CD4-positive, alpha-beta T cell treated with Interleukin-17A for 1 hour (primary cell): Measurements from ENCODE around the gene NTRK1.
A peak's percentile ranks its signal among the peaks of the same experiment; 100 is the strongest.

ENCODE experiments used
- DNase-seq: peaks from one replicate; pipeline ENCODE4 v3.0.0-alpha.2; 2020

Gene NTRK1

GRCh38 chr1:156858959-156859522 lies 1.6 kb upstream of the NTRK1 start, which contains the start of gene INSRR:
TSS of gene INSRR (minus strand) at chr1:156859117. CDS start at chr1:156858621, 496 bp downstream.
- DNase-seq, result no peak

GRCh38 chr1:156859523-156860112 lies 1.0 kb upstream of the NTRK1 start:
- DNase-seq, result peak; percentile 8

GRCh38 chr1:156860113-156860627 lies 495 bp upstream of the NTRK1 start:
- peak; percentile 61 for DNase-seq

GRCh38 chr1:156862584-156862983 lies 1.9 kb downstream of the NTRK1 start:
- DNase-seq, result no peak

GRCh38 chr1:156862997-156863599 lies 2.4 kb downstream of the NTRK1 start:
- DNase-seq, result no peak

GRCh38 chr1:156863631-156864030 lies 3.0 kb downstream of the NTRK1 start:
- no peak for DNase-seq

GRCh38 chr1:156864796-156865195 lies 4.1 kb downstream of the NTRK1 start:
- no peak for DNase-seq

- DNase-seq, result no peak
Measured at GRCh38 chr1:156865258-156865657, 4.6 kb downstream of the NTRK1 start.

- DNase-seq, result no peak
Measured at GRCh38 chr1:156865865-156866248, 5.2 kb downstream of the NTRK1 start.

GRCh38 chr1:156866249-156866909 lies 5.7 kb downstream of the NTRK1 start:
- no peak for DNase-seq

- no peak for DNase-seq
Measured at GRCh38 chr1:156868341-156868740, 7.7 kb downstream of the NTRK1 start.

- no peak for DNase-seq
Measured at GRCh38 chr1:156869455-156869854, 8.8 kb downstream of the NTRK1 start.

GRCh38 chr1:156873659-156874058 lies 13.0 kb downstream of the NTRK1 start:
- no peak for DNase-seq

GRCh38 chr1:156874142-156874541 lies 13.5 kb downstream of the NTRK1 start:
- no peak for DNase-seq

- no peak for DNase-seq
Measured at GRCh38 chr1:156874572-156875340, 14.1 kb downstream of the NTRK1 start.

- DNase-seq, result no peak
Measured at GRCh38 chr1:156875341-156875615, 14.6 kb downstream of the NTRK1 start.

GRCh38 chr1:156876281-156876680 lies 15.6 kb downstream of the NTRK1 start:
- no peak for DNase-seq

GRCh38 chr1:156877433-156878170 lies 16.9 kb downstream of the NTRK1 start:
- DNase-seq, result no peak

GRCh38 chr1:156879876-156880275 lies 19.2 kb downstream of the NTRK1 start:
- DNase-seq, result no peak

- no peak for DNase-seq
Measured at GRCh38 chr1:156880473-156880872, 19.8 kb downstream of the NTRK1 start.

- no peak for DNase-seq
Measured at GRCh38 chr1:156881101-156881500, 20.4 kb downstream of the NTRK1 start.

GRCh38 chr1:156881663-156882062 lies 21.0 kb downstream of the NTRK1 start:
- no peak for DNase-seq

- DNase-seq, result no peak
Measured at GRCh38 chr1:156882543-156882942, 21.9 kb downstream of the NTRK1 start.
